Measurements from ENCODE around the gene EMC1. TPM values are rescaled to one million over a fixed set of nuclear protein-coding genes. Genes with fewer than 3 reads are reported as not detected.
"Not testable (repeated sequence)": the region's sequence is repeated elsewhere in the genome, so short reads cannot be mapped to it uniquely, and the experiment has no call there.

Gene EMC1
- total RNA-seq, result 10 to 100 TPM; 33.2 to 41.1 TPM
- long read RNA-seq, full-length matches to known transcripts, result 44 of 57 reads
- long read RNA-seq, partial matches to known transcripts, result 8 of 57 reads
- long read RNA-seq, other reads (novel, unspliced or antisense), result 5 of 57 reads

DNA sequence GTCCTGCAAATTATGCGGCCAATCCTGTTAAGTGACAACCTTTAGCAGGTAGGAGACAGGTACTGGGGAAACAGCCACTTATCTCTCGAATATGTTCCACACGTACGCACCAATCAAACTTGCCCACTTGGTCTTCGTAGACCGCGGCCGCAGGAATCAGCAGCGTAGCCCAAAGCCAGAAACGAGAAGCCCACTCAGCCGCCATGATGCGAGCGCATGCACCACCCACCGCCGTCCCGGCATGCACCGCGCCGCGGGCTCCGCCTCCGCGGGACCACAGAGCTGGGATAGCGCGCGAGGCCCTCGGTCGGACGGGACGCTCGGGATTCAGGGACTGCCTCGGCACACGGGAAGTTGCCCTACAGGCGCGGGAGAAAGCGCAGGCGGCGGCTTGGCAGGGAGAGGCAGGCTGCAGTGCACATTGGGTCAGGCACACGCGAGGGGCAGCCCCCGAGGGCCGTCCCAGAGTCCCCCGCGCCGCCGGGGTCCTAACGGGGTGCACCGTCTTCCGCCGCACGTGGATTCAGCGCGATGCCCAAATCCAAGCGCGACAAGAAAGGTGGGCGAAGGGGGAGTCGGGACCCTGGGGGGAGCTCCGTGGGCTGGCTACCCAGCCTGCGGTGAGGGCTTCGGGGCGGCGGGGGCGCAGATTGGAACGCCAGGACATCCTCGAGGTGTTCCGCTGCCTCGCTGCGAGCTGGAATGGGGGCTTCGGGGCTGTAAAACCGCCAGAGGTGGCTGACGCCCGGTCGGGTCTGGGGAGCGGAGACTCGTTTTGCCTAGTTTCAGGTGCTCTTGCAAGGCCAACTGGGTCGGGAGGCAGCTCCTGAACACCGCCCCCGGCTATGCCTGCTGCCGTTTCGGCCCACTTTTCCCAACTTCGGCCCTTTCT lies at the start of gene EMC1, which contains the start of gene MRTO4:
TSS of gene EMC1 (minus strand) at position 220 of the 892 bp plus-strand sequence. CDS start at position 205, 15 bp downstream.
TSS of gene MRTO4 (plus strand) at position 501 of the 892 bp plus-strand sequence. CDS start at position 532, 31 bp downstream.
- intact Hi-C loops (cut with DNase I, micrococcal nuclease), result no loop called here
- ATAC-seq (peak; percentile 91), DNase-seq (peak; percentile 79 to 93)

DNA sequence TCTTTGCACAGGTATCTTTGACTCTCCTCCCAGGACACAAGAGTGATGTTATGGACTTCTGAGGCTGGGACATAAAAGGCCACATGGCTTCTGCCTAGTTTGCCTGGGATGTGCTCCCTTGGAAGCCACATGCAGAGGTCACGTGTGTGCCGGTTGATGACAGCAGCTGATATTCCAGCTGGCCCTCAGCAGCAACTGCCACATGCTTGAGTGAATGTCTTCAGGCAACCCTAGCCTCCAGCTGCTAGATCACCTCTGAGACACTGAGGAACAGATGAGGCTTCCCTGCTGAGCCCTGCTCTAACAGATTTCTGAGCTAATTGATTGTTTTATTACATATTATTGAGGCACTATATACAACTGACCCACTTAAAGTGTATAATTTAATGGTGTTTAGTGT lies 48.9 kb upstream of the EMC1 start:
- DNase-seq (no peak), ATAC-seq (no peak)
- intact Hi-C loops (cut with DNase I, micrococcal nuclease), result no loop called here

- intact Hi-C loops (cut with DNase I, micrococcal nuclease), result no loop called here
- ATAC-seq (no peak), DNase-seq (no peak)
These were observed 43.3 kb upstream of the EMC1 start for GRCh38 chr1:19294638-19295037.

- ATAC-seq (peak; percentile 27), DNase-seq (no peak)
- intact Hi-C loops (cut with DNase I, micrococcal nuclease), result no loop called here
These were observed 37.9 kb upstream of the EMC1 start for GRCh38 chr1:19289244-19289643.

- ATAC-seq, result peak; percentile 81
- peak; percentile 75 to 89 for DNase-seq
- intact Hi-C loops (cut with DNase I, micrococcal nuclease), result not testable (repeated sequence)
These were observed 37.3 kb upstream of the EMC1 start, which contains the start of gene AKR7A3 for GRCh38 chr1:19288324-19289241. Gene AKR7A3, minus strand, starts transcription at chr1:19288770. Its CDS starts 61 bp downstream, at chr1:19288709.

DNA sequence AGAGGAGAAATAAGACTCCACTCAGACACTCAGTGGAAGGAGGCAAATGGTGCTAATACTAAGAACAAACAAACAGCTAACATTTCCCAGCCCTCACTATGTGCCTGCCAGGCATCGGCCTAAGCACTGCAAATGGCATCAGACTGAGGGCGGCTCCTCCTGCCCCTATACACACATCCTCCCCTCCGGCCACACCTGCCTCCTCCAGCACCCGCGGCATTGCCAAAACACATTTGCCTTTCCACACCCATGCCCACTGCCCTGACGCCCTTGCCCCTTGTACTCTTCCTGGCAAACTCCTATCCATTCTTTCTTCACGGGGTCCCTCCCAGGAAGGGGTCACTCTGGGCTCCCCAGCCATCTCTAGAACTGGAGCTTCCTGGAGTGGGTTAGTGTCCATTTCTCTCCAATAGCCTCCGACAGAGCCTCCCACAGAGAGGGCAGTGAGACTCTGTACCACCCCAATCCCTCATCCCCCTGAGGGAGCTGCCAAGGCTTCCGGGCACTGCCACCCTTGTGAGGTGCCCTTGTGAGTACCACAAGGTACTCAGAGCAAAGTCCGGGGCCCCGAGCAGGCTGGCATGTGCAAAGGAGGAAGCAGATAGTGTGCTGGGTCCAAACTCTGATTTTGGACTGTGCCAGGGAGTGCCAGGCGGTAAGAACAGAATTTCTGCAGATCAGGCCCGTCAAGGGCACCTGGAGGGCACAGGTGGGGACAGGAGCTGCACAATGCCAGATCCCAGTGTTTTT lies 36.3 kb upstream of the EMC1 start:
- intact Hi-C loops (cut with DNase I, micrococcal nuclease), result no loop called here
- ATAC-seq, result peak; percentile 76
- DNase-seq, result peak; percentile 79 to 83

DNA sequence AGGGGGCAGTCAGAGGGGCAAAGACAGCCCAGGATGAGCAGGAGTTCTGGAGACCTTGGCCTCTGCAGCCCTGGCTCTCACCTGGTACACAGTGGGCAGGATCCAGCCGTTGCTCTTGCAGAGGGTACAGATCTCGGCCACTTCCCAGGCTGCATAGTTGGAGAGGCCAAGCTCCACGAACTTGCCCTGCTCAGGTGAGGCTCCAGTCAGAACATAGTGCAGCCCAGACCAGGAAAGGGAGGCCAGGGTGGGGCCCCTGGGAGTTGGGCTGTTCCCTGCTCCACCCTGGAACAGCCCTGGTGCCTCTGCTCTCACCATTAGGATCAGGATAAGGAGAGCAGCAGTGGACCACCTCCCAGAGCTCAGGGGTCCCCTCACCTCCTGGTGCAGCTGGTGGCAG lies 34.5 kb upstream of the EMC1 start:
- DNase-seq, result peak; percentile 65 to 68
- intact Hi-C loops (cut with DNase I, micrococcal nuclease), result not testable (repeated sequence)
- ATAC-seq, result peak; percentile 57

- DNase-seq (peak in 1 of 2 donors; percentile 33), ATAC-seq (peak; percentile 5)
- intact Hi-C loops (cut with DNase I, micrococcal nuclease), result not testable (repeated sequence)
These were observed 34.0 kb upstream of the EMC1 start for GRCh38 chr1:19285366-19285765.

- no peak for ATAC-seq
- intact Hi-C loops (cut with DNase I, micrococcal nuclease), result no loop called here
These were observed 33.6 kb upstream of the EMC1 start for GRCh38 chr1:19284881-19285280.

DNA sequence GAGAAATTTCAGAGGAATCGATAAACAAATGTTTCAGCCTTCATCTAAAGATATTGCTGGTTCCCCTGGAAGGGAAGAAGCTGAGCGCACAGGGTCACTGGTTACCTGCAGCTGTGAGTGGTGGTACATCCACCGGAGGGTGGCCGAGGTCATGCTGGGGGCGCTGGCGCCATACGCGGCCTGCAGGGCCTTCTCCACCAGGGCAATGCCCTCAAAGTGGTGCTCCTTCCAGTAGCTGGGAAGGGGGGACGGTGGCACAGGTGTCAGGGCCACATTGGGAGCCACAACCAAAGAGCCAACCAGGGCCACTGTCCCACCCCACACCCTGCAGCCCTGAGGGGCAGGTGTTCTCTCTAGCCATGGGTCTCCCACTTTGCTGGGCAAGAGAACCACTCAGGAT lies 32.6 kb upstream of the EMC1 start:
- intact Hi-C loops (cut with DNase I, micrococcal nuclease), result no loop called here
- DNase-seq (no peak), ATAC-seq (no peak)

More at GRCh38 chr1:19284881-19285280, 33.6 kb upstream of the EMC1 start:
- DNase-seq, result no peak

- ATAC-seq (peak; percentile 21), DNase-seq (peak in 1 of 2 donors; percentile 30)
- intact Hi-C loops (cut with DNase I, micrococcal nuclease), result no loop called here
These were observed 23.3 kb upstream of the EMC1 start for GRCh38 chr1:19274636-19275035.

DNA sequence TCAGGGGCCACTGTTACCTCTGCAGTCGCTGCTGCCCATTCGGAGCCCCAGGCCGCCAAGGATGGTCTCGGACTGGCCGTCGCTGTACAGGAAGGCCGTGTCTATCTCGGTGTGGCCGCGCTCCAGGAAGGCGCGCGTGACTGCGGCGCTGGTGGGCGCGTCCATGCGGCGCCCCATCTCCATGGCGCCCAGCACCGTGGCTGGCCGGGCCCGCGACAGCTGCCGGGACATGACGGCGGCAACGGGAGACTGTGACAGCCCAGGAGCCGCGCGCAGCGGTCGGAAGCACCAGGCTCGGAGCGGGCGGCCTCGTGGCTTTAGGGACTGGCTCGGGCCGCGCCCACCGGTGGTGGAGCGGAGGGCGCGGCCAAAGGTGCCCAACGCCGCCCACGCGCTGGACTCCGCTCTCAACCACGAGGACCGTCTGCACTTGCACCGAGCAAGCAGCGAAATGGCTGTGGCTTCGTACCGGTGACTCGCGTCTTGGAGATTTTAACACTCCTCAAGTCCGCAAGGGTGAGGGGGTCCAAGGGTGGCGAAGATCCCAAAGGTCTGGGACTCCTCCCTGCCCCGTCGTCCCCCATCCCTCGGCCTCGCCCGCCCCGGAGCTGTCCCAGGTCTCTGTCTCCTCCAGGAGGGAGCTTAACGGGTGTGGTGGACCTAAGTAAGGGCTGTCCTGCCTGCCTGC lies 22.7 kb upstream of the EMC1 start:
- DNase-seq (peak; percentile 50 to 60), ATAC-seq (peak; percentile 70)
- intact Hi-C loops (cut with DNase I, micrococcal nuclease), result not testable (repeated sequence)

DNA sequence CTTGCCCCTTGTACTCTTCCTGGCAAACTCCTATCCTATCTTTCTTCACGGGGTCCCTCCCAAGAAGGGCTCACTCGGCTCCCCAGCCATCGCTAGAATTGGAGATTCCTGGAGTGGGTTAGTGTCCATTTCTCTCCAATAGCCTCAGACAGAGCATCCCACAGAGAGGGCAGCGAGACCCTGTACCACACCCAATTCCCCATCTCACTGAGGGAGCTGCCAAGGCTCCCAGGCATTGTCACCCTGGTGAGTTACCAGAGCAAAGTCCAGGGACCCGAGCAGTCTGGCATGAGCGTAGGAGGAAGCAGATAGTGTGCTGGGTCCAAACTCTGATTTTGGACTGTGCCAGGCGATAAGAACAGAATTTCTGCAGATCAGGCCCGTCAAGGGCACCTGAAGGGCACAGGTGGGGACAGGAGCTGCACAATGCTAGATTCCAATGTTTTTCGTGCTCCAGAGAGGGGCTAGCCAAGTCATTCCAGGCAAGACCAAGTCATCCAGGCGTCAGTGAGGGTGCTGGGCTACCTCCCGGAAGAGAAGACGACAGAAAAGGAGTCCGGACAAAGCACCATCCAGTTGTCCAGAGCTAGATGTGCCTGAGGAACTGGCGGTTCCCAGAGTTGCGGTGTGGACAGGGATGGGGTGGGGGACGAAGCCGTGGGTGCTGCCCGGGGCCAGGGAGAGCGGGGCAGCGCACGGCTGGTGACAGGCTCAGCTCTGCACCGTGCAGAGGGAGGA lies 22.0 kb upstream of the EMC1 start:
- DNase-seq, result peak; percentile 42 to 59
- ATAC-seq, result peak; percentile 69
- intact Hi-C loops (cut with DNase I, micrococcal nuclease), result no loop called here

- intact Hi-C loops (cut with DNase I, micrococcal nuclease), result no loop called here
- no peak for DNase-seq
These were observed 20.7 kb upstream of the EMC1 start for GRCh38 chr1:19272064-19272463.

DNA sequence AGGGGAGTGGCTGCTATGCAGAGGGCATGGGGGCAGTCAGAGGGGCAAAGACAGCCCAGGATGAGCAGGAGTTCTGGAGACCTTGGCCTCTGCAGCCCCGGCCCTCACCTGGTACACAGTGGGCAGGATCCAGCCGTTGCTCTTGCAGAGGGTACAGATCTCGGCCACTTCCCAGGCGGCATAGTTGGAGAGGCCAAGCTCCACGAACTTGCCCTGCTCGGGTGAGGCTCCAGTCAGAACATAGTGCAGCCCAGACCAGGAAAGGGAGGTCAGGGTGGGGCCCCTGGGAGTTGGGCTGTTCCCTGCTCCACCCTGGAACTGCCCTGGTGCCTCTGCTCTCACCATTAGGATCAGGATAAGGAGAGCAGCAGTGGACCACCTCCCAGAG lies 19.0 kb upstream of the EMC1 start:
- peak; percentile 75 for ATAC-seq
- peak; percentile 71 to 78 for DNase-seq
- intact Hi-C loops (cut with DNase I, micrococcal nuclease), result not testable (repeated sequence)

More at GRCh38 chr1:19272064-19272463, 20.7 kb upstream of the EMC1 start:
- no peak for ATAC-seq

GRCh38 chr1:19269427-19270342 lies 18.4 kb upstream of the EMC1 start:
- peak; percentile 16 for ATAC-seq
- intact Hi-C loops (cut with DNase I, micrococcal nuclease), result not testable (repeated sequence)

More at GRCh38 chr1:19269427-19270342, 18.4 kb upstream of the EMC1 start:
- not testable (repeated sequence) for DNase-seq

All from left colon (tissue), 2 donors.